ENCODE data around the gene SMURF2.

Gene SMURF2

GRCh38 chr17:64579917-64580316 lies 82.2 kb downstream of the SMURF2 start:
- TF ChIP-seq EP300 (IDR thresholded peaks at IDR 0.05; ENCODE audit: borderline replicate concordance) (no peak), REST (IDR thresholded peaks at IDR 0.05; ENCODE audit: low read depth) (no peak)

- TF ChIP-seq CREB1 (IDR thresholded peaks at IDR 0.05; ENCODE audit: low read depth) (no peak), YY1 (IDR thresholded peaks at IDR 0.05; ENCODE audit: low read depth) (no peak), NFIC (IDR thresholded peaks at IDR 0.05) (no peak), EP300 (IDR thresholded peaks at IDR 0.05; ENCODE audit: borderline replicate concordance) (no peak), FOXM1 (IDR thresholded peaks at IDR 0.05; ENCODE audit: borderline replicate concordance, low read depth) (no peak), USF1 (IDR thresholded peaks at IDR 0.05) (no peak), TAF1 (IDR thresholded peaks at IDR 0.05; ENCODE audit: low read depth) (no peak), EGR1 (IDR thresholded peaks at IDR 0.05) (no peak), TEAD4 (IDR thresholded peaks at IDR 0.05) (no peak), TCF12 (IDR thresholded peaks at IDR 0.05; ENCODE audit: low read depth) (no peak), RAD21 (IDR thresholded peaks at IDR 0.05; ENCODE audit: low read depth) (no peak), ZBTB7A (IDR thresholded peaks at IDR 0.05; ENCODE audit: low read depth) (no peak)
Measured at GRCh38 chr17:64575431-64575830, 86.7 kb downstream of the SMURF2 start.

GRCh38 chr17:64574646-64575045 lies 87.5 kb downstream of the SMURF2 start:
- TF ChIP-seq REST (IDR thresholded peaks at IDR 0.05; ENCODE audit: low read depth) (no peak), CEBPB (IDR thresholded peaks at IDR 0.05) (no peak), YY1 (IDR thresholded peaks at IDR 0.05; ENCODE audit: low read depth) (no peak), CREB1 (IDR thresholded peaks at IDR 0.05; ENCODE audit: low read depth) (no peak), USF1 (IDR thresholded peaks at IDR 0.05) (no peak), FOXM1 (IDR thresholded peaks at IDR 0.05; ENCODE audit: borderline replicate concordance, low read depth) (no peak), TCF12 (IDR thresholded peaks at IDR 0.05; ENCODE audit: low read depth) (no peak), EP300 (IDR thresholded peaks at IDR 0.05; ENCODE audit: borderline replicate concordance) (no peak), TAF1 (IDR thresholded peaks at IDR 0.05; ENCODE audit: low read depth) (no peak), RAD21 (IDR thresholded peaks at IDR 0.05; ENCODE audit: low read depth) (no peak), ZBTB7A (IDR thresholded peaks at IDR 0.05; ENCODE audit: low read depth) (no peak), EGR1 (IDR thresholded peaks at IDR 0.05) (no peak), NFIC (IDR thresholded peaks at IDR 0.05) (no peak), TEAD4 (IDR thresholded peaks at IDR 0.05) (no peak), MAX (IDR thresholded peaks at IDR 0.05) (no peak)

GRCh38 chr17:64573214-64573613 lies 88.9 kb downstream of the SMURF2 start:
- no peak for TF ChIP-seq EP300 (IDR thresholded peaks at IDR 0.05; ENCODE audit: borderline replicate concordance)
- TF ChIP-seq YY1 (IDR thresholded peaks at IDR 0.05; ENCODE audit: low read depth), result no peak
- TF ChIP-seq TEAD4 (IDR thresholded peaks at IDR 0.05), result no peak
- no peak for TF ChIP-seq RAD21 (IDR thresholded peaks at IDR 0.05; ENCODE audit: low read depth)
- no peak for TF ChIP-seq FOXM1 (IDR thresholded peaks at IDR 0.05; ENCODE audit: borderline replicate concordance, low read depth)
- no peak for TF ChIP-seq ZBTB7A (IDR thresholded peaks at IDR 0.05; ENCODE audit: low read depth)
- no peak for TF ChIP-seq CEBPB (IDR thresholded peaks at IDR 0.05)
- no peak for TF ChIP-seq USF1 (IDR thresholded peaks at IDR 0.05)
- no peak for TF ChIP-seq NFIC (IDR thresholded peaks at IDR 0.05)
- TF ChIP-seq CREB1 (IDR thresholded peaks at IDR 0.05; ENCODE audit: low read depth), result no peak
- TF ChIP-seq TAF1 (IDR thresholded peaks at IDR 0.05; ENCODE audit: low read depth), result no peak
- no peak for TF ChIP-seq TCF12 (IDR thresholded peaks at IDR 0.05; ENCODE audit: low read depth)
- no peak for TF ChIP-seq REST (IDR thresholded peaks at IDR 0.05; ENCODE audit: low read depth)
- no peak for TF ChIP-seq MAX (IDR thresholded peaks at IDR 0.05)
- TF ChIP-seq EGR1 (IDR thresholded peaks at IDR 0.05), result no peak
